HL-60 (cell line): ENCODE results near the gene PRB2.

Source experiments
- GABPA ChIP-seq: IDR thresholded peaks from 2 replicates; pipeline ENCODE4 v1.6.1; 2012; ENCODE audit warnings: low read depth
- POLR2AphosphoS5 ChIP-seq: IDR thresholded peaks from 2 replicates; pipeline ENCODE4 v1.6.1; 2012; ENCODE audit warnings: low read depth
- SPI1 ChIP-seq: IDR thresholded peaks from 2 replicates; pipeline ENCODE4 v1.6.1; 2012; ENCODE audit warnings: low read depth, mild to moderate bottlenecking, borderline replicate concordance
- TF ChIP-seq, protein P1 (sequence below): IDR thresholded peaks from one replicate; pipeline ENCODE4 v1.5.1; 2011; ENCODE audit warnings: low read length, control low read depth, inconsistent platforms; ENCODE audit not compliant: insufficient read depth
- TF ChIP-seq, protein P2 (sequence below): IDR thresholded peaks from 2 replicates; pipeline ENCODE4 v1.6.1; 2012; ENCODE audit warnings: low read depth; ENCODE audit not compliant: insufficient replicate concordance

DNA sequence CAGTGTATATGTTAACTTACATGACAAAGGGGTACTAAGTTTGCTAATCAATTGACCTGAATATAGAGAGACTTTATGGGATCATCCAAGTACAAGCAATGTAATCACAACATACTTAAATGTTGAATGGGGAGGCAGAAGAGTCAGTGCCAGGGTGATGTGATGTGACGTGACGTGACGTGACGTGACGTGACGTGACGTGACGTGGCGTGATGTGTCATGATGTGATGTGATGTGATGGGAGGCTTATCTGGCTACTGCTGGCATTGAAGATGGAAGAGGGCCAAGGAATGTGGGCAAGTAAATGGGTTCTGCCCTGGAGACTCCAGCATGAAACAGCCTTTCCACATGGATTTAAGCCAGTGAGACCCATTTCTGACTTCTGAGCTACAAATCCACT lies 46.9 kb downstream of the PRB2 start:
- TF ChIP-seq, protein P1, sequence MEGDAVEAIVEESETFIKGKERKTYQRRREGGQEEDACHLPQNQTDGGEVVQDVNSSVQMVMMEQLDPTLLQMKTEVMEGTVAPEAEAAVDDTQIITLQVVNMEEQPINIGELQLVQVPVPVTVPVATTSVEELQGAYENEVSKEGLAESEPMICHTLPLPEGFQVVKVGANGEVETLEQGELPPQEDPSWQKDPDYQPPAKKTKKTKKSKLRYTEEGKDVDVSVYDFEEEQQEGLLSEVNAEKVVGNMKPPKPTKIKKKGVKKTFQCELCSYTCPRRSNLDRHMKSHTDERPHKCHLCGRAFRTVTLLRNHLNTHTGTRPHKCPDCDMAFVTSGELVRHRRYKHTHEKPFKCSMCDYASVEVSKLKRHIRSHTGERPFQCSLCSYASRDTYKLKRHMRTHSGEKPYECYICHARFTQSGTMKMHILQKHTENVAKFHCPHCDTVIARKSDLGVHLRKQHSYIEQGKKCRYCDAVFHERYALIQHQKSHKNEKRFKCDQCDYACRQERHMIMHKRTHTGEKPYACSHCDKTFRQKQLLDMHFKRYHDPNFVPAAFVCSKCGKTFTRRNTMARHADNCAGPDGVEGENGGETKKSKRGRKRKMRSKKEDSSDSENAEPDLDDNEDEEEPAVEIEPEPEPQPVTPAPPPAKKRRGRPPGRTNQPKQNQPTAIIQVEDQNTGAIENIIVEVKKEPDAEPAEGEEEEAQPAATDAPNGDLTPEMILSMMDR: no peak
- TF ChIP-seq, protein P2, sequence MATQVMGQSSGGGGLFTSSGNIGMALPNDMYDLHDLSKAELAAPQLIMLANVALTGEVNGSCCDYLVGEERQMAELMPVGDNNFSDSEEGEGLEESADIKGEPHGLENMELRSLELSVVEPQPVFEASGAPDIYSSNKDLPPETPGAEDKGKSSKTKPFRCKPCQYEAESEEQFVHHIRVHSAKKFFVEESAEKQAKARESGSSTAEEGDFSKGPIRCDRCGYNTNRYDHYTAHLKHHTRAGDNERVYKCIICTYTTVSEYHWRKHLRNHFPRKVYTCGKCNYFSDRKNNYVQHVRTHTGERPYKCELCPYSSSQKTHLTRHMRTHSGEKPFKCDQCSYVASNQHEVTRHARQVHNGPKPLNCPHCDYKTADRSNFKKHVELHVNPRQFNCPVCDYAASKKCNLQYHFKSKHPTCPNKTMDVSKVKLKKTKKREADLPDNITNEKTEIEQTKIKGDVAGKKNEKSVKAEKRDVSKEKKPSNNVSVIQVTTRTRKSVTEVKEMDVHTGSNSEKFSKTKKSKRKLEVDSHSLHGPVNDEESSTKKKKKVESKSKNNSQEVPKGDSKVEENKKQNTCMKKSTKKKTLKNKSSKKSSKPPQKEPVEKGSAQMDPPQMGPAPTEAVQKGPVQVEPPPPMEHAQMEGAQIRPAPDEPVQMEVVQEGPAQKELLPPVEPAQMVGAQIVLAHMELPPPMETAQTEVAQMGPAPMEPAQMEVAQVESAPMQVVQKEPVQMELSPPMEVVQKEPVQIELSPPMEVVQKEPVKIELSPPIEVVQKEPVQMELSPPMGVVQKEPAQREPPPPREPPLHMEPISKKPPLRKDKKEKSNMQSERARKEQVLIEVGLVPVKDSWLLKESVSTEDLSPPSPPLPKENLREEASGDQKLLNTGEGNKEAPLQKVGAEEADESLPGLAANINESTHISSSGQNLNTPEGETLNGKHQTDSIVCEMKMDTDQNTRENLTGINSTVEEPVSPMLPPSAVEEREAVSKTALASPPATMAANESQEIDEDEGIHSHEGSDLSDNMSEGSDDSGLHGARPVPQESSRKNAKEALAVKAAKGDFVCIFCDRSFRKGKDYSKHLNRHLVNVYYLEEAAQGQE: no peak
- TF ChIP-seq POLR2AphosphoS5 (no peak), GABPA (no peak), SPI1 (no peak)
